K562 (cell line): Measurements from ENCODE around the gene ATF5. TPM values are rescaled to one million over a fixed set of nuclear protein-coding genes. Genes with fewer than 3 reads are reported as not detected.
A peak's percentile ranks its signal among the peaks of the same experiment; 100 is the strongest.

Source experiments
- ARID2 ChIP-seq: fragments of 450-650 bp; IDR thresholded peaks from 2 replicates; pipeline ENCODE4 v1.6.1; 2017; ENCODE audit warnings: antibody characterized with exemption, mild to moderate bottlenecking
- CXXC5 ChIP-seq: fragments of 250-450 bp; sonication (Bioruptor Pico); IDR thresholded peaks from 2 replicates; pipeline ENCODE4 v1.8.0; 2022; ENCODE audit warnings: inconsistent platforms, mild to moderate bottlenecking, moderate library complexity
- FOXJ3 ChIP-seq: sonication (generic); formaldehyde crosslinking; IDR thresholded peaks from 2 replicates; pipeline ENCODE4 v1.4.0; 2020; ENCODE audit warnings: mild to moderate bottlenecking, missing genetic modification reagents
- HNRNPLL ChIP-seq: fragments of 200-400 bp; formaldehyde crosslinking; IDR thresholded peaks from 2 replicates; pipeline ENCODE4 v1.6.1; 2017; ENCODE audit warnings: low read length, low read depth, mild to moderate bottlenecking; ENCODE audit not compliant: poor library complexity, severe bottlenecking
- LARP7 ChIP-seq: fragments of 450-650 bp; IDR thresholded peaks from 2 replicates; pipeline ENCODE4 v1.6.1; 2016
- MNT ChIP-seq, 2 experiments: fragments of 450-650 bp; conservative IDR thresholded peaks; 2 replicates each; pipeline ENCODE4 v1.6.1; 2017; ENCODE audit warnings: mild to moderate bottlenecking in 2 of 2, moderate library complexity in 2 of 2
- NFIC ChIP-seq: fragments of 450-650 bp; IDR thresholded peaks from 2 replicates; pipeline ENCODE4 v1.6.1; 2017; ENCODE audit warnings: mild to moderate bottlenecking, inconsistent platforms
- POLR2AphosphoS5 ChIP-seq: IDR thresholded peaks from 2 replicates; pipeline ENCODE4 v1.6.1; 2011; ENCODE audit warnings: mild to moderate bottlenecking, low read depth, low read length, moderate library complexity; ENCODE audit not compliant: control insufficient read depth, insufficient read depth
- PTBP1 ChIP-seq: fragments of 200-400 bp; formaldehyde crosslinking; IDR thresholded peaks from 2 replicates; pipeline ENCODE4 v1.6.1; 2017; ENCODE audit warnings: low read depth, low read length
- SAFB ChIP-seq: fragments of 200-400 bp; formaldehyde crosslinking; IDR thresholded peaks from 2 replicates; pipeline ENCODE4 v1.6.1; 2017; ENCODE audit warnings: low read depth, low read length, borderline replicate concordance
- TAF7 ChIP-seq: fragments of 450-650 bp; IDR thresholded peaks from 2 replicates; pipeline ENCODE4 v1.6.1; 2016; ENCODE audit warnings: missing genetic modification characterization, missing compliant biosample characterization
- TCFL5 ChIP-seq: fragments of 250-450 bp; sonication (Bioruptor Pico); conservative IDR thresholded peaks from 2 replicates; pipeline ENCODE4 v1.6.1; 2021; ENCODE audit warnings: mild to moderate bottlenecking, moderate library complexity, matching md5 sums
- TOE1 ChIP-seq, 2 experiments: fragments of 450-650 bp in 1 of 2; sonication (generic) in 1 of 2; formaldehyde crosslinking in 1 of 2; IDR thresholded peaks; 2 replicates each; pipeline versions ENCODE4 v1.7.1 to v1.8.0; 2016 to 2022; ENCODE audit warnings: borderline replicate concordance in 2 of 2, mild to moderate bottlenecking in 2 of 2, antibody characterized with exemption in 1 of 2, inconsistent platforms in 1 of 2, low read depth in 1 of 2, missing genetic modification reagents in 1 of 2, moderate library complexity in 1 of 2
- ZBTB11 ChIP-seq, 3 experiments: fragments of 200-800 bp in 1 of 3; fragments of 250-450 bp in 1 of 3; fragments of 450-650 bp in 1 of 3; sonication (Bioruptor Pico) in 1 of 3; sonication (Bioruptor generic) in 1 of 3; formaldehyde crosslinking in 1 of 3; IDR thresholded peaks; 2 replicates each; pipeline versions ENCODE4 v1.6.1 to v1.8.0; 2016 to 2022; ENCODE audit warnings: mild to moderate bottlenecking in 2 of 3, missing genetic modification characterization in 2 of 3, missing compliant biosample characterization in 1 of 3, moderate library complexity in 1 of 3
- ZBTB12 ChIP-seq: fragments of 250-450 bp; sonication (Bioruptor Pico); IDR thresholded peaks from 2 replicates; pipeline ENCODE4 v1.4.0; 2020
- ZNF133 ChIP-seq: fragments of 250-450 bp; sonication (Bioruptor Pico); IDR thresholded peaks from 2 replicates; pipeline ENCODE4 v1.4.0; 2020; ENCODE audit warnings: mild to moderate bottlenecking
- ZNF165 ChIP-seq: fragments of 250-450 bp; sonication (Bioruptor Pico); IDR thresholded peaks from 2 replicates; pipeline ENCODE4 v1.4.0; 2020; ENCODE audit warnings: borderline replicate concordance
- ZNF175 ChIP-seq: fragments of 200-800 bp; sonication (Bioruptor generic); IDR thresholded peaks from 2 replicates; pipeline ENCODE4 v1.6.1; 2016; ENCODE audit warnings: low read depth, mild to moderate bottlenecking, missing genetic modification characterization, missing compliant biosample characterization
- ZNF354B ChIP-seq: fragments of 250-450 bp; sonication (Bioruptor Pico); IDR thresholded peaks from 2 replicates; pipeline ENCODE4 v1.4.0; 2020
- ZNF395 ChIP-seq: fragments of 200-800 bp; sonication (Bioruptor generic); IDR thresholded peaks from 2 replicates; pipeline ENCODE4 v1.6.1; 2017; ENCODE audit warnings: missing genetic modification characterization, missing compliant biosample characterization
- polyA plus RNA-seq, 8 experiments: library from polyadenylated mRNA; depleted of rRNA in 4 of 8; stranded (reverse) in 5 of 8; unstranded in 3 of 8; fragments of >200 nt; fragmentation: Nextera tagmentation in 2 of 8; fragmentation: Illumina TruSeq in 1 of 8; extraction: Ambion mirVana in 2 of 8; extraction: Trizol in 1 of 8; gene quantifications; 2 replicates each; pipeline versions ENCODE4 v1.2.1 to v1.2.3, GENCODE V29; 2011 to 2014; ENCODE audit warnings: inconsistent platforms in 1 of 8, missing spikeins in 1 of 8
- total RNA-seq, 7 experiments: library from RNA; depleted of rRNA in 6 of 7; stranded (reverse); fragments of >200 nt in 6 of 7; fragmentation: Illumina TruSeq in 2 of 7; extraction: Trizol in 2 of 7; gene quantifications; 2 replicates each; pipeline versions ENCODE4 v1.2.1 to v1.2.3, GENCODE V29; 2011 to 2021; ENCODE audit warnings: low replicate concordance in 1 of 7

Gene ATF5
- total and polyA plus RNA-seq, 9 of the 15 experiments (the other 6 are each of a cell fraction or from before 2014, with no cell fraction given) = 3.0 to 57.6 (median 11.1) TPM

GRCh38 chr19:49937750-49938381 lies 8.9 kb downstream of the ATF5 start (continued):
- TF ChIP-seq ZNF395 (no peak), TOE1 (IDR thresholded peaks at IDR 0.05; ENCODE audit: borderline replicate concordance) (no peak), TOE1 (CRISPR knock-in tag; IDR thresholded peaks at IDR 0.05; ENCODE audit: borderline replicate concordance, low read depth) (no peak), ZBTB12 (no peak), ZNF354B (CRISPR knock-in tag) (no peak), ZNF165 (CRISPR knock-in tag) (no peak), CXXC5 (CRISPR knock-in tag) (no peak), POLR2AphosphoS5 (no peak), TCFL5 (CRISPR knock-in tag) (no peak), ZNF175 (CRISPR knock-in tag) (no peak), PTBP1 (0 out of 2 replicates have a peak, but pooled peaks have one; percentile 59), ZBTB11 (CRISPR knock-in tag; IDR thresholded peaks at IDR 0.05) (no peak), ZNF133 (no peak), NFIC (0 out of 2 replicates have a peak, but pooled peaks have one; percentile 15), SAFB (no peak), TAF7 (tag) (no peak), ARID2 (peak; percentile 87), MNT (conservative IDR thresholded peaks at IDR 0.05) (0 out of 4 replicates have a peak, but pooled peaks of 1 of the 2 experiments have one; percentile 30), HNRNPLL (no peak), FOXJ3 (CRISPR knock-in tag) (no peak), LARP7 (no peak)
